ENCODE data around the gene CPEB2. TPM values are rescaled to one million over a fixed set of nuclear protein-coding genes. Genes with fewer than 3 reads are reported as not detected.

Gene CPEB2
- total and polyA plus RNA-seq, 2 of the 8 experiments (the other 6 are each of a cell fraction or from before 2014, with no cell fraction given) = 0.39 to 1.9 TPM

DNA sequence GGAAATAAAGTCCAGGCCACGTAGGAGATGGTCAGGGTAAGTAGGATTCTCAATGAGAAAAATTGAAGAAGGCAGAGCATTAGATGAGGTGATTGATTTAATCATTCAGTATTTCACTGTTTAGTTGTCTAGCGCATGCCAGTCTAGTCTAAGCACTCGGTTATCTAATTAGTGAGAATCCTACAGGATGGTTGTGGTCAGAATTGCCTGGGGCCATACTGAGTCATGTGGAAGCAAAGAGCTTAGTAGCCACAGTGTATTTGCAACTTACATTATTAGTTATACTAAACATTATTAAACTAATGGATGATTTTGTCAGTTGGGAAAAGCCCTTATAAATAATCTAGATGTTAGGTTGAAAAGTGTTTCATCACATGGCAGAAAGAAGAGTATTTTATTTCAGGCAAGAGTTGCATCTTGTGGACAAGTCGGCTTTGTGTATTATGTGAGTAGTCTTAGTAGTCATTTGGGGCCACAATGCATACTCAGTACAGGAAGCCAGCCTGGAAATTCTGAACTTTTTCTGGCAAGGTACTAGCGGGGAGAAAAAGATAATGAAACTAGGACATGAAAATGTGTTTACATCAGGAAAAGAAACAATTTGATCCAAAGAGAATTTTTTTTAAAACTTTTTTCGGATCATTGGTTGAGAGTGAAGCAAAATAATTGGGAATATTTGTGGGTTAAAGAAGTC, 31.9 kb downstream of the CPEB2 start (continued):
- TF ChIP-seq HDAC2 (IDR thresholded peaks at IDR 0.05; ENCODE audit: borderline replicate concordance in 1 of 2, low read depth in 2 of 2, low read length in 2 of 2) = no peak
- TF ChIP-seq CHD1 (IDR thresholded peaks at IDR 0.05; ENCODE audit: low read depth, low read length) = no peak

Measured in H1 (cell line).